SW 1271 (cell line): ENCODE data around the gene PPHLN1.

Experiments
- DNase-seq, 2 experiments: peaks; one replicate each; lab custom pipeline; 2025; lab: John Stamatoyannopoulos, UW

Gene PPHLN1

GRCh38 chr12:42482041-42482747, 156.2 kb downstream of the PPHLN1 start:
- DNase-seq, result no peak

GRCh38 chr12:42482748-42483520, 157.0 kb downstream of the PPHLN1 start:
- peak; percentile 12 to 62 for DNase-seq

GRCh38 chr12:42483521-42483790, 157.5 kb downstream of the PPHLN1 start:
- DNase-seq, result peak in 1 of 2 experiments; percentile 39

GRCh38 chr12:42484996-42485395, 159.0 kb downstream of the PPHLN1 start:
- DNase-seq, result no peak

- DNase-seq, result no peak
These were observed 159.9 kb downstream of the PPHLN1 start for GRCh38 chr12:42485823-42486222.

- no peak for DNase-seq
These were observed 160.4 kb downstream of the PPHLN1 start for GRCh38 chr12:42486407-42486806.

GRCh38 chr12:42490261-42490842, 164.4 kb downstream of the PPHLN1 start:
- no peak for DNase-seq
